Stimulated activated CD8-positive, alpha-beta memory T cell treated with anti-CD3 and anti-CD28 coated beads, Interleukin-4, amount 100 ng/mL, for 24 hours (primary cell): ENCODE measurements around the gene NGF.

ENCODE experiments used
- DNase-seq: peaks from one replicate; pipeline ENCODE4 v3.0.0-alpha.2; 2020; ENCODE audit warnings: low read depth

NGF gene

GRCh38 chr1:115308969-115309368, 29.1 kb downstream of the NGF start:
- DNase-seq, result no peak

GRCh38 chr1:115307661-115308060, 30.4 kb downstream of the NGF start:
- DNase-seq, result no peak

GRCh38 chr1:115306146-115306545, 31.9 kb downstream of the NGF start:
- no peak for DNase-seq

GRCh38 chr1:115303364-115303763, 34.7 kb downstream of the NGF start:
- DNase-seq, result no peak

- no peak for DNase-seq
These were observed 35.6 kb downstream of the NGF start for GRCh38 chr1:115302390-115302961.

- no peak for DNase-seq
These were observed 36.5 kb downstream of the NGF start for GRCh38 chr1:115301438-115302020.

- no peak for DNase-seq
These were observed 37.8 kb downstream of the NGF start for GRCh38 chr1:115300087-115300876.

GRCh38 chr1:115299266-115299665, 38.8 kb downstream of the NGF start:
- DNase-seq, result no peak

GRCh38 chr1:115296981-115297380, 41.1 kb downstream of the NGF start:
- DNase-seq, result no peak

- DNase-seq, result no peak
These were observed 41.9 kb downstream of the NGF start for GRCh38 chr1:115295904-115296696.

- no peak for DNase-seq
These were observed 44.1 kb downstream of the NGF start for GRCh38 chr1:115293899-115294298.

- DNase-seq, result no peak
These were observed 45.0 kb downstream of the NGF start for GRCh38 chr1:115293006-115293405.

- DNase-seq, result no peak
These were observed 46.3 kb downstream of the NGF start for GRCh38 chr1:115291741-115292140.

- DNase-seq, result no peak
These were observed 48.1 kb downstream of the NGF start for GRCh38 chr1:115289940-115290339.

GRCh38 chr1:115288591-115289198, 49.4 kb downstream of the NGF start:
- no peak for DNase-seq

- no peak for DNase-seq
These were observed 51.4 kb downstream of the NGF start for GRCh38 chr1:115286431-115287205.

- no peak for DNase-seq
These were observed 53.8 kb downstream of the NGF start for GRCh38 chr1:115284209-115284608.

GRCh38 chr1:115283681-115284146, 54.3 kb downstream of the NGF start:
- DNase-seq, result no peak

- DNase-seq, result no peak
These were observed 54.8 kb downstream of the NGF start for GRCh38 chr1:115283249-115283648.

GRCh38 chr1:115282807-115283208, 55.2 kb downstream of the NGF start:
- no peak for DNase-seq

- no peak for DNase-seq
These were observed 56.9 kb downstream of the NGF start for GRCh38 chr1:115281143-115281542.
